Measurements from ENCODE around the gene UBFD1. TPM values are rescaled to one million over a fixed set of nuclear protein-coding genes. Genes with fewer than 3 reads are reported as not detected.

The UBFD1 gene
- total RNA-seq, result 100 to 1,000 TPM in 3 of 4 donors, 10 to 100 TPM in 1; 75.0 to 147 (median 127) TPM

GRCh38 chr16:23556881-23557778 is at the start of gene UBFD1, which contains the start of gene EARS2:
Gene UBFD1, plus strand, starts transcription at chr16:23557727. Its CDS starts 16 bp downstream, at chr16:23557743.
Gene EARS2, minus strand, starts transcription at chr16:23557350. Its CDS starts 7 bp downstream, at chr16:23557343.
- peak in 1 of 2 donors; percentile 61 for TF ChIP-seq POLR2A (IDR thresholded peaks at IDR 0.05)
- TF ChIP-seq CTCF (IDR thresholded peaks at IDR 0.05), result peak; percentile 73 to 98 (median 88)

GRCh38 chr16:23508589-23509440 is 48.7 kb upstream of the UBFD1 start:
- H3K4me3 ChIP-seq (replicated peaks in 1 of 3), result peak overlapping the region; percentile 41 to 95 (median 78)
- TF ChIP-seq POLR2A (IDR thresholded peaks at IDR 0.05), result no peak
- no peak for TF ChIP-seq CTCF (IDR thresholded peaks at IDR 0.05)
- 15 to 17% methylated on average over 28 of the region's 28 CpGs for WGBS, 2 donors
- H3K27ac ChIP-seq, result peak overlapping the region; percentile 80 to 94 (median 93)
- intact Hi-C loops (cut with DNase I), result no loop called here
- H3K36me3 ChIP-seq, result no peaks in the 10 kb centered on the region
- peaks cover 44 to 56% of the 10 kb centered on the region in 2 donors for H3K4me1 ChIP-seq
- no peaks in the 10 kb centered on the region for H3K9me3 ChIP-seq
- peak; percentile 55 to 63 for DNase-seq
- no peaks in the 10 kb centered on the region for H3K27me3 ChIP-seq

More at GRCh38 chr16:23556881-23557778, at the start of gene UBFD1, which contains the start of gene EARS2:
- WGBS, 2 donors, result 2 to 7% methylated on average over 16 to 37 of the region's 65 CpGs
- Histone ChIP-seq H3K4me3 (replicated peaks in 1 of 3) (peak within 1 kb of the TSS; percentile 54 to 96 (median 94)), H3K27ac (peak within 1 kb of the TSS; percentile 14 to 89 (median 74)), H3K9me3 (no peaks in the 10 kb centered on the region), H3K4me1 (peaks cover 15 to 17% of the 10 kb centered on the region in 2 donors), H3K27me3 (no peaks in the 10 kb centered on the region), H3K36me3 (peaks cover 17 to 25% of the 10 kb centered on the region in 2 donors)
- peak; percentile 99 for DNase-seq
- intact Hi-C loops (cut with DNase I), result loop anchor here (5.0 kb wide), 1 partner anchor 35 kb away; no protein-coding TSS in a partner anchor

- TF ChIP-seq CTCF (IDR thresholded peaks at IDR 0.05), result no peak
- TF ChIP-seq POLR2A (IDR thresholded peaks at IDR 0.05), result no peak
- Histone ChIP-seq H3K4me1 (peaks cover 39 to 50% of the 10 kb centered on the region in 2 donors), H3K27ac (peak overlapping the region; percentile 80 to 94 (median 93)), H3K9me3 (no peaks in the 10 kb centered on the region), H3K27me3 (no peaks in the 10 kb centered on the region), H3K4me3 (replicated peaks in 1 of 3) (peak overlapping the region in 2 of 3 donors; percentile 78 to 95), H3K36me3 (no peaks in the 10 kb centered on the region)
- DNase-seq, result no peak
- 0 to 1% methylated on average over 5 of the region's 5 CpGs for WGBS, 2 donors
- intact Hi-C loops (cut with DNase I), result no loop called here
These were observed 48.1 kb upstream of the UBFD1 start for GRCh38 chr16:23509441-23509754.

GRCh38 chr16:23509782-23510163 is 47.8 kb upstream of the UBFD1 start:
- Histone ChIP-seq H3K36me3 (no peaks in the 10 kb centered on the region), H3K27ac (peak overlapping the region; percentile 80 to 94 (median 93)), H3K4me1 (peaks cover 35 to 46% of the 10 kb centered on the region in 2 donors), H3K4me3 (replicated peaks in 1 of 3) (peak overlapping the region; percentile 67 to 95 (median 78)), H3K9me3 (no peaks in the 10 kb centered on the region), H3K27me3 (no peaks in the 10 kb centered on the region)
- no peak for TF ChIP-seq CTCF (IDR thresholded peaks at IDR 0.05)
- no peak for TF ChIP-seq POLR2A (IDR thresholded peaks at IDR 0.05)
- DNase-seq, result peak; percentile 40 to 46
- intact Hi-C loops (cut with DNase I), result loop anchor here (5.0 kb wide), 1 partner anchor 53 kb away; no protein-coding TSS in a partner anchor
- 0 to 1% methylated on average over 6 to 10 of the region's 17 CpGs for WGBS, 2 donors
